HUDEP-2 (cell line): Measurements from ENCODE around the gene KRTAP4-11.
"Not testable (repeated sequence)": the region's sequence is repeated elsewhere in the genome, so short reads cannot be mapped to it uniquely, and the experiment has no call there.

Source experiments
- DNase-seq, 76 experiments: peaks; one replicate each; lab custom pipeline; 2025; ENCODE audit not compliant: unreplicated experiment in 76 of 76; lab: John Stamatoyannopoulos, UW

Gene KRTAP4-11

DNA sequence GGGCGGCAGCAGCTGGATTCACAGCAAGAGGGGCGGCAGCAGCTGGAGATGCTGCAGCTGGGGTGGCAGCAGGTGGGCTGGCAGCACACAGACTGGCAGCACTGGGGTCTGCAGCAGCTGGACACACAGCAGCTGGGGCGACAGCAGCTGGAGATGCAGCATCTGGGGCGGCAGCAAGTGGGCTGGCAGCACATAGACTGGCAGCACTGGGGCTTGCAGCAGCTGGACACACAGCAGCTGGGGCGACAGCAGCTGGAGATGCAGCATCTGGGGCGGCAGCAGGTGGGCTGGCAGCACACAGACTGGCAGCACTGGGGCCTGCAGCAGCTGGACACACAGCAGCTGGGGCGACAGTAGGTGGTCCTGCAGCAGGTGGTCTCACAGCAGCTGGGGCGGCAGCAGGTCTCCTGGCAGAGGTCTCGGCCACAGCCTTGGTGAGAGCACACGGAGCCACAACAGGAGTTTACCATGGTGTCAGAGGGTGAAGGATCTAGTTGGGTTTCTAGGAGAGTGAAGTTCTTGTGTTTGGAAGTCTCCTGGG lies at the start of gene KRTAP4-11:
Gene KRTAP4-11 (minus strand): TSS at position 528 of the 541 bp plus-strand sequence. CDS start 58 bp downstream, at position 470.
- DNase-seq, result not testable (repeated sequence)

DNA sequence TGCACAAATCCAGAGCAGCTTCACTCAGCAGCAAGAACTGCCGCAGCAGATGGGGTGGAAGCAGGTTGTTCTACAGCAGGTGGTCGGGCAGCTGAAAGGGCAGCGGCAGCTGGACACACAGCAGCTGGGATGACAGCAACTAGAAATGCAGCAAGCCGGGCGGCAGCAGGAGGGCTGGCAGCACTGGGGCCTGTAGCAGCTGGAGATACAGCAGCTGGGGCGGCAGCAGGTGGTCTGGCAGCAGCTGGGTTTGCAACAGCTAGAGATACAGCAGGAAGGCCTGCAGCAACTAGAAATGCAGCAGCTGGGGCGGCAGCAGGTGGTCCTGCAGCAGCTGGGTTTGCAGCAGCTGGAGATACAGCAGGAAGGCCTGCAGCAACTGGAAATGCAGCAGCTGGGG lies 49.4 kb upstream of the KRTAP4-11 start:
- no peak for DNase-seq

DNA sequence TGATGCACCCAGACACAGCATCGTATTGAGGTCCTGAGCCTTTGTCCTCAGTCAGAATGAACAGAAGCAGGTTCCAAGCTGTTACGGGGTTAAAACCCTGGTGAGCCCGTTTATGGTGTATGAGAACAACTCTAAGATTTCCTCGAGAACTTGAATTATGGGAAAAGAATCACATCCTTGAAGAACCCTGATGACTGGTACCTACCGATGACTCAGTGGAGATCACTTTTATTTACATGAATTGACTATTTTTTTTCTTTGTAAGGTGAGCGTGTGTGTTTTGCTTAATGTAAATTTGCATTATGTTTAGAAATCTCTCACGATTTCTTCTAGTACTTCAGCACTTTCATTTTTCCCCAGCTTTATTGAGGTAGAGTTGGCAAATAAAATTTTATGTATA lies 45.7 kb upstream of the KRTAP4-11 start:
- DNase-seq, result no peak

DNA sequence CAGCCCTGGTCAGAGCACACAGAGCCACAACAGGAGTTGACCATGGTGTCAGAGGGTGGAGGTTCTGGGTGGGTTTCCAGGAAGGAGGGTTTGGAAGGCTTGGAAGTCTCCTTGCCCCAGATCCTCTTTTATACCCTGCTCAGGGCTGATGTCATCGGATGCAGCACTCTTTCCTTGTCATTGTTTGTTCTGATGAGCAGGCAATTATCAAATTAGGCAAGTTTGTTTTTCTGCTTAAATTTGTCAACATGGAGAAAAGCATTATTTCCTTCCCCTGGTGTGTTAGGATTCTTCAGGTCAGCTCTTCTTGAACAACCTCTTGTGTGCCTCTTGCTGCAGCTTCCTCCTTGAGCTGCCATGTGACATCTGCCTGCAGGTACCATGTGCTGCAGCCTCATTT lies 42.5 kb upstream of the KRTAP4-11 start, which contains the start of gene KRTAP4-4:
Gene KRTAP4-4 (minus strand): TSS at position 101 of the 400 bp plus-strand sequence. CDS start 57 bp downstream, at position 44.
- DNase-seq, result no peak

DNA sequence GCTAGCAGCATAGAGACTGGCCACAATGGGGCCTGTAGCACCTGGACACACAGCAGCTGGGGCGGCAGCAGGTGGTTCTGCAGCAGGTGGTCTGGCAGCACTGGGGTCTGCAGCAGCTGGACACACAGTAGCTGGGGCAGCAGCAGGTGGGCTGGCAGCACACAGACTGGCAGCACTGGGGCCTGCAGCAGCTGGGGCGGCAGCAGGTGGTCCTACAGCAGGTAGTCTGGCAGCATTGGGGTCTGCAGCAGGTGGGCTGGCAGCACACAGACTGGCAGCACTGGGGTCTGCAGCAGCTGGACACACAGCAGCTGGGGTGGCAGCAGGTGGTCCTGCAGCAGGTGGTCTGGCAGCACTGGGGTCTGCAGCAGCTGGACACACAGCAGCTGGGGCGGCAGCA lies 42.0 kb upstream of the KRTAP4-11 start:
- not testable (repeated sequence) for DNase-seq

DNA sequence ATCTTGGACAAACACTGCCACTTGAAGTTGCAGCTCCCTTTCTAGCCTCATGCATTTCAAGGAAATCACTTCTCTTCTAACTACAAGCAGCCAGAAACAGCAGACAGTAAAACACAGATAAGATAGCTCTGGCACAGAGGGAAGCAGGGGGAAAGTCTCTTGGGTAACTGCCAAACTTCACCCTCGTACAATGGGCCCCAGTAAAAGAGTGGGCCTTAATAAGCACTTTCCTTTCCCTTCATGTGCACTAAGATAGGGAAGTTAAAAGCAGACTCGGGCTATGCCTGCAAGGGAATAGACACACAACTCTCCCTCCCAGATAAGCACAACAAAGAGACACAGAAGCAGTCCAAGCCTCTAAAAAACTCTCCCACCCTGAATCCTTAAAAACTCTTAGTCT lies 35.7 kb upstream of the KRTAP4-11 start:
- no peak for DNase-seq

DNA sequence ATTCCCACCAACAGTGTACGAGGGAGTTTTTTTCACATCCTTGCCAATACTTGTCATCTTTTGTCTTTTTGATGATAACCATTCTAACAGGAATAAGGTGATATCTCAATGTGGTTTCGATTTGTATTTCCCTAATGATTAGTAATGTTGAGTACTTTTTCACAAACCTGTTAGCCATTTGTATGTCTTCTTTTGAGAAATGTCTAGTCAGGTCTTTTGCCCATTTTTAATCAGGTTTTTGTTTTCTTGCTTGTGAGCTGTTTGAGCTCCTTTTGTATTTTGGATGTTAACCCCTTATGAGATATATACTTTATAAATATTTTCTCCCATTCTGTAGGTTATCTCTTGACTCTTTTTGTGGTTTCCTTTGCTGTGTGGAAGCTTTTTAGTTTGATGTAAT lies 33.4 kb upstream of the KRTAP4-11 start:
- DNase-seq, result no peak

DNA sequence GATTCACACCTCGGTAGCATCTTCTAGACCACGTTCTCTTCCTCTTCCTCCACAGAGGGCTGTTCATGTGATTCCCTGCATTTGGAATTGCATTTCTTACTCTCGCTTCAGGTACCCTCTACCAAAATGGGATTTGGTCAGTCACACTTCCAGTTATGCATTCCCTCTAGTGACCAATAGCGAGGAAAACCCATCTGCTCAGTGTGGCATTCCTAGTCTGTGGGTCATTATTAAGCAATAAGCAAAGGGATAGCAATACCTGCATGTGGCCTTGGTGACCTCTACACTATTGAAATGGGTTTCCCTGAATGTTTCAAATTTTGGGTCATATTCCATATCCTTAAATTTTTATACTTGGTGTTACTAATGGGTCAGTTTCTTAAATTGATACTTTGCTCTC lies 31.9 kb upstream of the KRTAP4-11 start:
- DNase-seq, result no peak

DNA sequence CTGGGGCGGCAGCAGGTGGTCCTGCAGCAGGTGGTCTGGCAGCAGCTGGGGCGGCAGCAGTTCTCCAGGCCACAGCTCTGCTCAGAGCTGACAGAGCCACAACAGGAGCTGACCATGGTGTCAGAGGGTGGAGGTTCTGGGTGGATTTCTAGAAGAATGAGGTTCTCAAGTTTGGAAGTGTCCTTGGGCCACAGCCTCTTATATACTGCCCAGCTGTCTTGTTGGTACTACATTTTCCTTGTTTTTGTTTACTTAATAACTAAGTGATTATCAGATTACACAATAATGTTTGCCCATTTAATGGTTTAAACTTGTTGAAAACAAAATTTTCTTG lies 31.4 kb upstream of the KRTAP4-11 start, which contains the start of gene KRTAP4-5:
Gene KRTAP4-5 (minus strand): TSS at position 174 of the 334 bp plus-strand sequence. CDS start 58 bp downstream, at position 116.
- DNase-seq, result no peak

DNA sequence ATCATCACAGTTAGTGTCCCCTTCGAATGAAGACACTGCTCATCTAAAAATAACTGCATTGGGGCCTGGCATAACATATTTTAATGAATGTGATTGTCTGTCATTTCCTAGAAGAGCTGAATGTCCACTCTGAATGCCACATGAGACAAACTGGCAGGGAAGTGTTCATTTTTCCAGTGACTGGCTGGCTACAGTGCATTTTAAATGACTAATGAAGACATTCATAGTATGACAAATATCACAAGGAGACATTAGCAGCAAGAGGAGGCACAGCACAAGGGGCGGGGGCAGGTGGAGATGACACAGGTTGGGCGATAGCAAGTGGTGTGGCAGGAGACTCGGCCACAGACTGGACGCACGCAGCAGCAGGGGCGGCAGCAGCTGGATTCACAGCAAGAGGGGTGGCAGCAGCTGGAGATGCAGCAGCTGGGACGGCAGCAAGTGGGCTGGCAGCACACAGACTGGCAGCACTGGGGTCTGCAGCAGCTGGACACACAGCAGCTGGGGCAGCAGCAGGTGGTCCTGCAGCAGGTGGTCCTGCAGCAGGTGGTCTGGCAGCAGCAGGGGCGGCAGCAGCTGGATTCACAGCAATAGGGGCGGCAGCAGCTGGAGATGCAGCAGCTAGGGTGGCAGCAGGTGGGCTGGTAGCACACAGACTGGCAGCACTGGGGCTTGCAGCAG lies 30.9 kb upstream of the KRTAP4-11 start:
- not testable (repeated sequence) for DNase-seq

DNA sequence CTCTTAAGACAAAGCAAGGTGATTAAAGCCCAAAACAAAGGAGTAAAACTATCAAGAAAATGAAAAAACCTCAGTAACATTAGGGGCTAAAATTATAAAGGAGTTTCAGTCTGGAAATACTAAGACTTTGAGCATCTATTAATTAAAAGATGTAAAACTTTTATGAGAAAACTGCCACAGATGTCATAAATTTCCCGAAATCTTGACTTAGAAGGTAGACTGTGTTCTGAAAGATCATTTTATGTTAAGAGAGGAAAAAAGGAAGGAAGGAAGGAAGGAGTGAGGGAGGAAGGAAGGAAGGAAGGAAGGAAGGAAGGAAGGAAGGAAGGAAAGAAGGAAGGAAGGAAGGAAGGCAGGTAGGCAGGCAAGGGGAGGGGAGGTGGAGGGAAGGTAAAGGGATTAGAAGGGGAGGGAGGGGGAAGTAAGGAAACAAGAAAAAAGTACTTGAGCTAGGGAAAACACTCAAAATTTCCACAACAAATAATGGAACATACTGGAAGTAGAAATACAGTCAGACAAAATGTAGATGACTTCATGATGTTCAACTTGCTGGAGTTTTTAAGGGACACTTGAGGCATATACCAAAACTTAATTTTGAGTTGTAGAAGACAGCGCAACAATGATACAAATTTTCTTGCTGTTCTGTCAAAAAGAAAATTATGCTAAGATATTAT lies 29.5 kb upstream of the KRTAP4-11 start:
- DNase-seq, result no peak

DNA sequence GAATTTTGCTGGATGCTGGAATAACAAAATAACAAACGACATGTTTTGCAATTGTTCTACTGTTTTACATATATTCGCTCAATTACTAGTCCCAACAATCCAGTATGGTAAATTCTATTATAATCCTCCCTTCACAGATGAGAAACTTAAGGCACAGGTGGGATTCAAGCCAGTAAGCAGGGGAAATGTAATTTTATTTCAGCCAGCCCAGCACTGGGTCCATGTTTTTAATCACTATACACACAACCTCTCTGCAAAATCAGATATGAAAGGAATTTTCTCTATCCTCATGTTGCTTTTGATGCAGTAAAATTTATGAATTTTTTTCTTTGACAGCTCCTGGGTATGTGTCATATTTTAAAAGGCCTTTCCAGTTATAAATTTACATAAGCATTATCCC lies 27.1 kb upstream of the KRTAP4-11 start:
- no peak for DNase-seq

DNA sequence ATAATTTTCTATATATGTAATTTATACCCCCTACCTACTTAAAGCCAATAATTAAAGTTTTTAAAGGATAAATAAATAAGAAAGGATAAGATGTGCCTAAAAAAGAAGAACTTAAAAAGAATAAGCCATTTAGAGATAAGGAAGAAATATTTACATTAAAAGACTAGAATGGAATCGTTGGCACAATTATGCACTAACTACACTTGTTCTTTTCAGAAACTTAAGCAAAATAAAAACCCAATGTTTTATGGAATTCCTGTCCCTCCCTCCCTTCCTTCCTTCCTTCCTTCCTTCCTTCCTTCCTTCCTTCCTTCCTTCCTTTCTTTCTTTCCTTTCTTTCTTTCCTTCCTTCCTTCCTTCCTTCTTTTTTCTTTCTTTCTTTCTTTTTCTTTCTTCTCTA lies 26.7 kb upstream of the KRTAP4-11 start:
- DNase-seq, result no peak

DNA sequence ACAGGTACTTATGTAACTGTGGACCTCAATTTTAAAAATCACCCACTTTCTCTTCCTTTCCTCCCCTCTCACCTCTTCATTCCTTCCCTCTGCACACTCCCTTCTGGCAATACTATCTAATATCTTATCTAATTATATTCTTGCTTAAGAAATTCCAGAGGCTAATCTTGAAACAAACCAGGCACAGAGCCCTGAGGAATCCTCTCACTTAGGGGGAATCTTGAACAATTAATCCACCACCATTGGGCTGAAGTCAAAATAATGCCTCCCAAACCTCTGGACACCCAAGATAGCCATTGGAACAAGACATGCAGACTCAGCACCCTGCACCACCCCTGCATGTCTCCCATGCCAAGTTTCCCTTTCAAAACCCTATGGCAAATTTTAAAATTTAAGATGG lies 23.2 kb upstream of the KRTAP4-11 start:
- no peak for DNase-seq

DNA sequence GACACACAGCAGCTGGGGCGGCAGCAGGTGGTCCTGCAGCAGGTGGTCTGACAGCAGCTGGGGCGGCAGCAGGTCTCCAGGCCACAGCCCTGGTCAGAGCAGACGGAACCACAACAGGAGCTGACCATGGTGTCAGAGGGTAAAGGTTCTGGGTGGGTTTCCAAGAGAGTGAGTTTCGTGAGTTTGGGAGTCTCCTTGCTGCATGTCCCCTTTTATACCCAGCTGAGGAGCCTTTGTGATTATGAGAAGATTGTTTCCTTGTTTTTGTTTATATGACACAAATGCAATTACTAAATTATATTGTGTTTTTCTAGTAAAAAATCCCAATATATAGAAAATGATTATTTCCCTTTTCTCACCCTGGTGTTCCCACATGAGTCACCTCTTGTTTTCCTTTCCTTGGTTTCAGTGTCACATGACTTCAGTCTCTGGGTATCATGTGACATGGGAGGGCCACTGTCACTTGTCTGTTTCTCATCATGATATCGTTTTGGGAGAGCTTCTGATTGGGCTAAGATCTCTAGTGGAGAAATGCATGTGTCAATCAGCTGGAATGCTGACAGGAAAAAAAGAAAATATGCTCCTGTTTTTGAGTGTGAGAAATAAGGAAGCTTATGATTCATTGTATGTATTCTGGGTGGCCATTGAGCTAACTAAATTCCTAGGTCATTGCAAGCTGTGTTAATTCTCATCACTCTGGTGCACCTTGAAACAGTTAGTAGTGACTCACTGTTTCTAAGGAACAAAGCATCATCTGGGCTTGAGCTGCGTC lies 22.4 kb upstream of the KRTAP4-11 start, which contains the start of gene KRTAP4-6:
Gene KRTAP4-6 (minus strand): TSS at position 185 of the 772 bp plus-strand sequence. CDS start 57 bp downstream, at position 128.
- no peak for DNase-seq

DNA sequence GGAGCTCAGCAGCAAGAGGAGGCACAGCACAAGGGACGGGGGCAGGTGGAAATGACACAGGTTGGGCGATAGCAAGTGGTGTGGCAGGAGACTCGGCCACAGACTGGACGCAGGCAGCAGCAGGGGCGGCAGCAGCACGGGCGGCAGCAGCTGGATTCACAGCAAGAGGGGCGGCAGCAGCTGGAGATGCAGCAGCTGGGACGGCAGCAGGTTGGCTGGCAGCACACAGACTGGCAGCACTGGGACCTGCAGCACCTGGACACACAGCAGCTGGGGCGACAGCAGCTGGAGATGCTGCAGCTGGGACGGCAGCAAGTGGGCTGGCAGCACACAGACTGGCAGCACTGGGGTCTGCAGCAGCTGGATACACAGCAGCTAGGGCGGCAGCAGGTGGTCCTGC lies 21.7 kb upstream of the KRTAP4-11 start:
- not testable (repeated sequence) for DNase-seq

DNA sequence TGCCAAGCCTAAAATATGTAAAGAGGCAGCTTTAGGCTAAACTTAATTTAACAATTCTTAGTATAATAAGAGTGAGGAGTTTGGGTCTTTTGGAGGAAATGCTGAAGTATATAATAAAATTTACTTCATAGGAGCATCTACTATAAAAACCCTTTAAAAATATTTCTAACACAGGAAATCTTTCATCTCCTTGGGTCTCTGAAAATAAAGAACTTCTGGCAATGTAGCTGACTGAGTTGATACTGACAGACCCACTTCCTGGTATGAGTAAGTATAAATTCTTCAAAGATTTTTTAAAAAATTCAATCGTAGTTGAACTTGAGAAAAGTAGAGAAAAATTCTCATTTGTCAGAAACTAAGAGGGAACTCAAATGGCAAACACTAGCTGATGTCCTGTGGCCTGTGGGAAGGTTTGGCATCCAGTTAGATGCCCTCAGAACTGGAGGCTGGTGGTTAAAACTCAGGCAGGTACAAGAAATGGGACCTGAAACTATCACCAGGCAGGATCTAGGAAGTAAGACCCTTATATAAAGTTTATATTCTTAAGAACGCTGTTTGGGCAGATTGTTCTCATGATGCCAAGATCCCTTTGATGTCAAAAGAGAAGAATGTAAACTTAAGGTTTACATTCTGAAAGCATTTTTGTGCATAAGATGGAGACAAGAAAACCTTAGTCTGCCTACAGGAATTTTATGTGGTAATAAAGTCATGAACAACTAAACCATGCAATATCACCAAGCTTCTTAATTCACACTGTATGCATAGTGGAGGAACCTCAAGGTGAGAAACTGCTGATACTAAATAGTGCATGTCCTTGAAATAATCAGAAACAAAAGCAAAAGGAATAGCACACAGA lies 15.9 kb upstream of the KRTAP4-11 start:
- DNase-seq, result no peak

DNA sequence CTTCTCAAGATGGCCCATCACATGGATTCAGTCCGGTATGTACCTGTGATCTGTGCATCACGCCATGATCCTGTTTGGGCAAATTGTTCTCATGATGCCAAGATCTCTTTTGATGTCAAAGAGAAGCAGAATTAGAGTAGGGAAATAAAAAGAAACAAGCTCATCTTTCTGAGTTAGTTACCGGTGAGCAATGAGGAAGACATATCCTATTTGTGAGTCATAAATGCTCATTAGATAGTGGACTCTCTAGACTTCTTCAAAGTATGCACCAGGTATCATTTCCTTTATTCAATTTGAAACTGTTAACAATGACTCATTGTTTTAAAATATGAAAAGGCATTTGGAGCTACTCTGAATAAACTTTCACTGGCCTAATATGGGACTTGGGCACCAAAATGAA lies 13.8 kb upstream of the KRTAP4-11 start:
- DNase-seq, result no peak

DNA sequence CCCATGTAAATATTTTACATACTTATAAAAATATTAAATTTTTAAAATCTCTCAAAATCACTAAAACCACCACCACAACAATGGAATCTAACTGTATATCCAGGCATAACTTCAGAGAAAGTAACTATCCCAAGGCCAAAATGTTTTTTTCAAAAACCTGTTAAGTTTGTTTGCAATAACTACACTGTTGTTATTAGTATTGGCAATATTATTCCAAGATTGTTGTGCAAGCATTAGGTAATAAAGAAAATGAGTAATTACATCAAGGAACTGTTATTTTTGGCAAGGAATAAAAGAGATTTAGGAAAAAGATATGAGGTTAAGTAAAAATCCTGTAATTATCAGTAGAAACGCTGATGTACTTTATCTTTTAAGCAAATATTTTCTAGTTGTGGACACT lies 9.2 kb upstream of the KRTAP4-11 start:
- no peak for DNase-seq

DNA sequence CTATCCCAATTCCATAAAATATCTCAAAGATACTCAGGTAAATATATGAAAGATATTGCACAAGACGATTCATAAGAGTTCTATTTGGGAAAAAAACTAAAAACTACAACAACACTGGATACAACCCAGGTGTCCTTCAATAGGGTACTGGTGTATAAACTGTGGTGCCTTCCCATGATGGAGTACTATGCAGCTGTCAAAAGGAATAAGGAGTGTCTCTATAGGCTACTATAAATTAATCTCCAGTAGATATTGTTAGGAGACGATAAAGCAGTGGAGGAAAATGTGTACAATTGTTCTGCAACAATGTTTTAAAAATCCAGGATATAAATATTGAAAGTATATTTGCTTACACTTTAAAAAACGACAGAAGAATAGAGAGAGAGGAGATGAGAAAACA lies 8.2 kb upstream of the KRTAP4-11 start:
- no peak for DNase-seq
